H9 (cell line): ENCODE results near the gene NDUFA5. TPM values are rescaled to one million over a fixed set of nuclear protein-coding genes. Genes with fewer than 3 reads are reported as not detected.

Experiments
- DNase-seq: peaks from one replicate; pipeline ENCODE4 v3.0.0-alpha.2; 2017
- H2AFZ ChIP-seq: one replicate; pipeline ENCODE4 v1.6.1; 2013; ENCODE audit warnings: mild to moderate bottlenecking, low read length, control low read depth, moderate library complexity
- H2AK5ac ChIP-seq: 2 replicates; pipeline ENCODE4 v1.6.1; 2013; ENCODE audit warnings: low read length, control low read depth, mixed read lengths; ENCODE audit not compliant: insufficient read length
- H2BK120ac ChIP-seq: one replicate; pipeline ENCODE4 v1.6.1; 2013; ENCODE audit warnings: low read depth, mild to moderate bottlenecking, low read length, control low read depth, inconsistent platforms; ENCODE audit not compliant: poor library complexity, severe bottlenecking
- H2BK12ac ChIP-seq: 2 replicates; pipeline ENCODE4 v1.6.1; 2013; ENCODE audit warnings: low read length, control low read depth, mixed read lengths, low read depth; ENCODE audit not compliant: insufficient read length
- H2BK15ac ChIP-seq: 2 replicates; pipeline ENCODE4 v1.6.1; 2013; ENCODE audit warnings: low read depth, low read length, control low read depth
- H2BK20ac ChIP-seq: one replicate; pipeline ENCODE4 v1.6.1; 2013; ENCODE audit warnings: low read depth, mild to moderate bottlenecking, low read length, control low read depth, inconsistent platforms; ENCODE audit not compliant: poor library complexity, severe bottlenecking
- H2BK5ac ChIP-seq: 2 replicates; pipeline ENCODE4 v1.6.1; 2013; ENCODE audit warnings: low read length, control low read depth, mixed read lengths; ENCODE audit not compliant: insufficient read length
- H3K14ac ChIP-seq: 2 replicates; pipeline ENCODE4 v1.6.1; 2013; ENCODE audit warnings: low read length, control low read depth; ENCODE audit not compliant: insufficient read depth
- H3K18ac ChIP-seq: 2 replicates; pipeline ENCODE4 v1.6.1; 2013; ENCODE audit warnings: low read depth, mild to moderate bottlenecking, mixed read lengths, low read length, control low read depth; ENCODE audit not compliant: insufficient read length
- H3K23ac ChIP-seq: 2 replicates; pipeline ENCODE4 v1.6.1; 2013; ENCODE audit warnings: low read length, control low read depth, mixed read lengths, low read depth; ENCODE audit not compliant: insufficient read length
- H3K23me2 ChIP-seq: 2 replicates; pipeline ENCODE4 v1.6.1; 2013; ENCODE audit warnings: low read depth, mild to moderate bottlenecking, mixed read lengths, low read length, control low read depth; ENCODE audit not compliant: insufficient read length, poor library complexity, severe bottlenecking
- H3K27ac ChIP-seq: 2 replicates; pipeline ENCODE4 v1.5.1; 2013; ENCODE audit warnings: low read length, control low read depth, mixed read lengths, low read depth; ENCODE audit not compliant: insufficient read length
- H3K27me3 ChIP-seq: 2 replicates; pipeline ENCODE4 v1.6.1; 2013; ENCODE audit warnings: low read length, control low read depth, inconsistent platforms; ENCODE audit not compliant: insufficient read depth
- H3K4ac ChIP-seq: 2 replicates; pipeline ENCODE4 v1.6.1; 2013; ENCODE audit warnings: low read depth, mild to moderate bottlenecking, control low read depth, inconsistent platforms, low read length, moderate library complexity
- H3K4me1 ChIP-seq: 2 replicates; pipeline ENCODE4 v1.6.1; 2013; ENCODE audit warnings: low read length, control low read depth, inconsistent platforms; ENCODE audit not compliant: insufficient read depth
- H3K4me2 ChIP-seq: 2 replicates; pipeline ENCODE4 v1.6.1; 2013; ENCODE audit warnings: low read length, control low read depth, mixed read lengths; ENCODE audit not compliant: insufficient read length, insufficient read depth
- H3K56ac ChIP-seq: 2 replicates; pipeline ENCODE4 v1.6.1; 2013; ENCODE audit warnings: low read depth, mild to moderate bottlenecking, mixed read lengths, low read length, control low read depth; ENCODE audit not compliant: insufficient read length
- H3K79me1 ChIP-seq: 2 replicates; pipeline ENCODE4 v1.6.1; 2013; ENCODE audit warnings: low read depth, mild to moderate bottlenecking, moderate library complexity, low read length, control low read depth, inconsistent platforms; ENCODE audit not compliant: insufficient read depth, poor library complexity, severe bottlenecking
- H3K79me2 ChIP-seq: 2 replicates; pipeline ENCODE4 v1.6.1; 2013; ENCODE audit warnings: low read length, control low read depth, inconsistent platforms; ENCODE audit not compliant: insufficient read depth
- H3K9ac ChIP-seq: 2 replicates; pipeline ENCODE4 v1.6.1; 2013; ENCODE audit warnings: low read length, control low read depth, mixed read lengths; ENCODE audit not compliant: insufficient read length; ENCODE audit errors: extremely low read depth
- H3K9me3 ChIP-seq: one replicate; pipeline ENCODE4 v1.6.1; 2013; ENCODE audit warnings: low read depth, low read length, inconsistent platforms; ENCODE audit not compliant: control insufficient read depth
- H3T11ph ChIP-seq: one replicate; pipeline ENCODE4 v1.6.1; 2013; ENCODE audit warnings: mild to moderate bottlenecking, low read length, control low read depth, inconsistent platforms
- H4K20me1 ChIP-seq: one replicate; pipeline ENCODE4 v1.6.1; 2013; ENCODE audit not compliant: control insufficient read depth, insufficient read length, insufficient read depth
- H4K5ac ChIP-seq: 2 replicates; pipeline ENCODE4 v1.6.1; 2013; ENCODE audit warnings: low read depth, mild to moderate bottlenecking, mixed read lengths, low read length, control low read depth; ENCODE audit not compliant: insufficient read length
- H4K8ac ChIP-seq: replicated peaks from 2 replicates; pipeline ENCODE4 v1.6.1; 2013; ENCODE audit warnings: low read length, control low read depth, mixed read lengths, low read depth; ENCODE audit not compliant: insufficient read length
- H4K91ac ChIP-seq: 2 replicates; pipeline ENCODE4 v1.6.1; 2013; ENCODE audit warnings: low read depth, mild to moderate bottlenecking, moderate library complexity, mixed read lengths, low read length, control low read depth; ENCODE audit not compliant: insufficient read length
- H3K27ac Mint-ChIP-seq, 3 experiments: 2 replicates in 2 of 3; 3 replicates in 1 of 3; pipeline ENCODE4 v1.8.0; 2020 to 2021; ENCODE audit warnings: mixed read lengths in 3 of 3, mild to moderate bottlenecking in 1 of 3, moderate library complexity in 1 of 3
- H3K27me3 Mint-ChIP-seq: 2 replicates; pipeline ENCODE4 v1.8.0; 2021; ENCODE audit warnings: low read depth, mild to moderate bottlenecking, moderate library complexity, mixed read lengths
- H3K36me3 Mint-ChIP-seq, 3 experiments: 2 replicates in 2 of 3; 3 replicates in 1 of 3; pipeline ENCODE4 v1.8.0; 2020 to 2021; ENCODE audit warnings: low read depth in 3 of 3, mixed read lengths in 3 of 3; ENCODE audit not compliant: insufficient read depth in 1 of 3
- H3K4me1 Mint-ChIP-seq, 2 experiments: 2 replicates each; pipeline ENCODE4 v1.8.0; 2020; ENCODE audit warnings: mixed read lengths in 2 of 2
- H3K4me3 Mint-ChIP-seq, 2 experiments: 2 replicates in 1 of 2; 3 replicates in 1 of 2; pipeline ENCODE4 v1.8.0; 2020 to 2021; ENCODE audit warnings: mild to moderate bottlenecking in 2 of 2, mixed read lengths in 2 of 2, moderate library complexity in 1 of 2
- H3K9me3 Mint-ChIP-seq, 2 experiments: 2 replicates in 1 of 2; 3 replicates in 1 of 2; pipeline ENCODE4 v1.8.0; 2020; ENCODE audit warnings: mild to moderate bottlenecking in 2 of 2, mixed read lengths in 2 of 2, moderate library complexity in 1 of 2
- WGBS: extraction: QIAGEN DNeasy Blood & Tissue Kit; methylation state at CpG from one replicate; pipeline ENCODE4 v1.1.7; 2013; ENCODE audit warnings: missing lambda C conversion rate, low lambda C conversion rate, mixed read lengths; ENCODE audit not compliant: insufficient read length; ENCODE audit errors: extremely low coverage; 5-methylcytosine and 5-hydroxymethylcytosine counted together
- total RNA-seq: library from RNA; stranded (reverse); gene quantifications from 2 replicates; pipeline ENCODE4 v1.2.1, GENCODE V29; 2021
- TF ChIP-seq, protein P1 (sequence below): fragments of 200-600 bp; sonication (generic); conservative IDR thresholded peaks from 3 replicates; pipeline ENCODE4 v1.8.0; 2021; ENCODE audit warnings: antibody characterized with exemption, mild to moderate bottlenecking

The NDUFA5 gene
- total RNA-seq, 1 experiment from 2014 or later: 76.5 TPM

DNA sequence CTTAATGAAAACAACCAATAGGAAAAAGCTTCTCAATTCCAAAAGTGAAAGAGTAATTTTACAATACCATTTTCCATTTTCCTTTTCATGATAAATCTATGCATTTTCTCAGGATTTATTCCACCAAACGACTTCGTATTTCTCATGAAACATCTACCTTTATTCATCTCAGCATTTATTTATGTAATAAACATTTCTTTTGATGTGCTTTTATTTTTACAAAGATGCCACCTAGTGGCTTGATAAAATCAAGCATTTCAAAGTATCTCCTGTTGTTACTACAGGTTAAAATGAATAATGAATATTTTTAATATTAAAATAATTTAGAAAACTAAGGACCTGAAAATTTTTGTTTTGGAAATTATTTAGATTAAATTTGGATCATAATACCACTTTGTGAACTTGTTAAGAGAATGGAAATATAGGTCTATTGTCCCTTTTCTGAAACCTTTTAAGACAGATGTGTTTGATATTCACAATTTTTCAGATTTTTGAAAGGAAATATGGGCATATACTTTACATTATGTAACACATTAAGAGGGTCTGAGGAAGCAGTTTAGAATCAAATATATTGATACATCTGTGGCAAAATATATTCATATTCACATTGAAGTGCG is 20.5 kb downstream of the NDUFA5 start:
- Histone ChIP-seq H3K18ac (no peak overlapping the region), H3K14ac (no peak overlapping the region), H2AK5ac (no peak overlapping the region), H4K91ac (no peak overlapping the region), H3K23ac (no peak overlapping the region), H2BK15ac (no peak overlapping the region), H3K9ac (no peak overlapping the region), H4K20me1 (no peaks in the 10 kb centered on the region), H3K4ac (no peak overlapping the region), H3K27me3 (no peaks in the 10 kb centered on the region), H3K79me2 (no peaks in the 10 kb centered on the region), H2BK120ac (no peak overlapping the region), H3K4me2 (no peak overlapping the region), H2BK20ac (no peak overlapping the region), H3K56ac (no peak overlapping the region), H3K23me2 (peaks cover 5% of the 10 kb centered on the region), H3K4me1 (no peaks in the 10 kb centered on the region), H3K79me1 (no peaks in the 10 kb centered on the region), H2BK12ac (no peak overlapping the region), H4K8ac (no peak overlapping the region), H2BK5ac (no peak overlapping the region), H2AFZ (no peak overlapping the region), H4K5ac (no peak overlapping the region), H3T11ph (no peak overlapping the region), H3K27ac (no peak overlapping the region), H3K9me3 (no peaks in the 10 kb centered on the region)
- Mint-ChIP-seq H3K27ac (no peak overlapping the region), H3K27me3 (peaks cover 15% of the 10 kb centered on the region), H3K9me3 (no peaks in the 10 kb centered on the region), H3K4me3 (no peak overlapping the region), H3K4me1 (peaks cover 14 to 15% of the 10 kb centered on the region in 2 experiments), H3K36me3 (peaks cover 0 to 4% (median 4%) of the 10 kb centered on the region in 3 experiments; a peak in 2 of 7 replicates)
- TF ChIP-seq, protein P1, sequence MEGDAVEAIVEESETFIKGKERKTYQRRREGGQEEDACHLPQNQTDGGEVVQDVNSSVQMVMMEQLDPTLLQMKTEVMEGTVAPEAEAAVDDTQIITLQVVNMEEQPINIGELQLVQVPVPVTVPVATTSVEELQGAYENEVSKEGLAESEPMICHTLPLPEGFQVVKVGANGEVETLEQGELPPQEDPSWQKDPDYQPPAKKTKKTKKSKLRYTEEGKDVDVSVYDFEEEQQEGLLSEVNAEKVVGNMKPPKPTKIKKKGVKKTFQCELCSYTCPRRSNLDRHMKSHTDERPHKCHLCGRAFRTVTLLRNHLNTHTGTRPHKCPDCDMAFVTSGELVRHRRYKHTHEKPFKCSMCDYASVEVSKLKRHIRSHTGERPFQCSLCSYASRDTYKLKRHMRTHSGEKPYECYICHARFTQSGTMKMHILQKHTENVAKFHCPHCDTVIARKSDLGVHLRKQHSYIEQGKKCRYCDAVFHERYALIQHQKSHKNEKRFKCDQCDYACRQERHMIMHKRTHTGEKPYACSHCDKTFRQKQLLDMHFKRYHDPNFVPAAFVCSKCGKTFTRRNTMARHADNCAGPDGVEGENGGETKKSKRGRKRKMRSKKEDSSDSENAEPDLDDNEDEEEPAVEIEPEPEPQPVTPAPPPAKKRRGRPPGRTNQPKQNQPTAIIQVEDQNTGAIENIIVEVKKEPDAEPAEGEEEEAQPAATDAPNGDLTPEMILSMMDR: peak; percentile 75
- DNase-seq: no peak
- 100% methylated on average over 2 of the region's 3 CpGs for WGBS
